Adrenal gland (tissue), 12 donors: Measurements from ENCODE around the gene TAL2. TPM values are rescaled to one million over a fixed set of nuclear protein-coding genes. Genes with fewer than 3 reads are reported as not detected.

Experiments
- DNase-seq, 7 donors: peaks; one replicate each; pipeline ENCODE4 v3.0.0-alpha.2; 2019 to 2020
- H3K27ac ChIP-seq, 5 donors: fragments of 200-600 bp; sonication (generic) in 4 of 5; 1 replicate in 3 of 5; 2 replicates in 2 of 5; pipeline versions ENCODE4 v1.5.1 to v1.8.0; 2016 to 2020; ENCODE audit warnings: mild to moderate bottlenecking in 1 of 5
- H3K27me3 ChIP-seq: fragments of 200-600 bp; 2 replicates; pipeline ENCODE4 v1.8.0; 2021
- H3K36me3 ChIP-seq, 2 donors: fragments of 200-600 bp; replicated peaks in 1 of 2; 1 replicate in 1 of 2; 2 replicates in 1 of 2; pipeline versions ENCODE4 v1.5.1 to v1.8.0; 2018 to 2022
- H3K4me1 ChIP-seq, 2 donors: fragments of 200-600 bp; replicated peaks in 1 of 2; 1 replicate in 1 of 2; 2 replicates in 1 of 2; pipeline versions ENCODE4 v1.5.1 to v1.8.0; 2018 to 2021
- H3K4me3 ChIP-seq, 4 donors: fragments of 200-600 bp; sonication (generic) in 3 of 4; one replicate each; pipeline ENCODE4 v1.5.1; 2016 to 2018
- H3K9me3 ChIP-seq, 3 donors: fragments of 200-600 bp; sonication (generic) in 1 of 3; replicated peaks in 1 of 3; 1 replicate in 2 of 3; 2 replicates in 1 of 3; pipeline versions ENCODE4 v1.5.1 to v1.8.0; 2016 to 2021
- CTCF ChIP-seq, 6 experiments: fragments of 450-650 bp in 4 of 6; fragments of 200-600 bp in 2 of 6; sonication (generic) in 1 of 6; IDR thresholded peaks; 1 replicate in 5 of 6; 2 replicates in 1 of 6; pipeline versions ENCODE4 v1.5.1 to v1.8.0; 2016 to 2021; ENCODE audit warnings: antibody characterized with exemption in 6 of 6, mild to moderate bottlenecking in 2 of 6, moderate library complexity in 1 of 6
- POLR2A ChIP-seq, 2 donors: fragments of 450-650 bp; IDR thresholded peaks; one replicate each; pipeline ENCODE4 v1.6.1; 2017; ENCODE audit warnings: antibody characterized with exemption in 2 of 2, mild to moderate bottlenecking in 2 of 2, moderate library complexity in 1 of 2
- WGBS, 4 donors: extraction: QIAGEN DNeasy Blood & Tissue Kit in 2 of 4; methylation state at CpG; one replicate each; pipeline versions ENCODE4 v1.1.5 to v1.1.7; 2013 to 2017; 5-methylcytosine and 5-hydroxymethylcytosine counted together
- intact Hi-C, 2 donors: fragments of 100-400 bp; cut with DNase I; formaldehyde crosslinking; loops; one replicate each; pipeline versions ENCODE4 v1.14.1 to v1.15.0; 2022 to 2023
- polyA plus RNA-seq, 3 donors: library from polyadenylated mRNA; stranded (reverse); fragments of 200-250 nt in 2 of 3; fragments of 350-450 nt in 1 of 3; fragmentation: Illumina TruSeq in 1 of 3; extraction: RNeasy Lipid Tissue Mini Kit (QIAGEN cat#74804) in 1 of 3; gene quantifications; one replicate each; pipeline ENCODE4 v1.2.3, GENCODE V29; 2013 to 2014
- total RNA-seq, 9 donors: library from RNA; depleted of rRNA in 4 of 9; stranded (reverse); fragments of >200 nt in 4 of 9; fragments of 120-200 nt in 1 of 9; fragmentation: NEBNext Ultra II Directional in 1 of 9; extraction: Animal tissue kit (Norgen Biotek cat#: 25700) in 1 of 9; gene quantifications; one replicate each; pipeline versions ENCODE4 v1.1.0 to v1.2.4, GENCODE V29; 2013 to 2023
- donor health status: healthy with polysubstance abuse.
- donor health status: Bipolar disorder and iron deficiency.
- donor health status: DM: yes; HTN: yes; CAD: no.
- donor health status: DM: no; HTN: no; CAD: no.
- donor health status: DM: no; HTN: no; CAD: no.
- donor health status: DM: yes; HTN: yes; CAD: no.

TAL2 gene
- total and polyA plus RNA-seq, 12 donors = 0.39 to 1.7 TPM; not detected in 10

GRCh38 chr9:105667867-105668266, 5.6 kb downstream of the TAL2 start:
- Histone ChIP-seq H3K36me3 (no peaks in the 10 kb centered on the region), H3K4me1 (no peaks in the 10 kb centered on the region), H3K4me3 (no peak overlapping the region), H3K9me3 (no peaks in the 10 kb centered on the region), H3K27me3 (no peaks in the 10 kb centered on the region), H3K27ac (no peak overlapping the region)
- TF ChIP-seq POLR2A (IDR thresholded peaks at IDR 0.05) = no peak
- no peak for TF ChIP-seq CTCF (IDR thresholded peaks at IDR 0.05)
- DNase-seq = no peak
- 43 to 70% (median 51%) methylated on average over 4 of the region's 4 CpGs for WGBS, 4 donors
- intact Hi-C loops = no loop called here

GRCh38 chr9:105670315-105670714, 8.1 kb downstream of the TAL2 start:
- Histone ChIP-seq H3K27me3 (no peaks in the 10 kb centered on the region), H3K4me3 (no peak overlapping the region), H3K27ac (no peak overlapping the region), H3K36me3 (no peaks in the 10 kb centered on the region), H3K9me3 (no peaks in the 10 kb centered on the region), H3K4me1 (no peaks in the 10 kb centered on the region)
- no peak for DNase-seq
- intact Hi-C loops = no loop called here
- 62 to 77% (median 69%) methylated on average over 3 of the region's 3 CpGs for WGBS, 4 donors
- TF ChIP-seq POLR2A (IDR thresholded peaks at IDR 0.05) (no peak), CTCF (IDR thresholded peaks at IDR 0.05) (no peak)

GRCh38 chr9:105670775-105671174, 8.5 kb downstream of the TAL2 start:
- Histone ChIP-seq H3K27ac (no peak overlapping the region), H3K4me1 (no peaks in the 10 kb centered on the region), H3K4me3 (no peak overlapping the region), H3K9me3 (no peaks in the 10 kb centered on the region), H3K36me3 (no peaks in the 10 kb centered on the region), H3K27me3 (no peaks in the 10 kb centered on the region)
- intact Hi-C loops = no loop called here
- TF ChIP-seq CTCF (IDR thresholded peaks at IDR 0.05) (no peak), POLR2A (IDR thresholded peaks at IDR 0.05) (no peak)
- DNase-seq = no peak
- WGBS, 4 donors = 77 to 88% (median 82%) methylated on average over 3 of the region's 3 CpGs

GRCh38 chr9:105672711-105673234, 10.5 kb downstream of the TAL2 start:
- TF ChIP-seq CTCF (IDR thresholded peaks at IDR 0.05) = no peak
- TF ChIP-seq POLR2A (IDR thresholded peaks at IDR 0.05) = no peak
- H3K4me3 ChIP-seq = no peak overlapping the region
- H3K4me1 ChIP-seq = no peaks in the 10 kb centered on the region
- no peak for DNase-seq
- no peak overlapping the region for H3K27ac ChIP-seq
- no peaks in the 10 kb centered on the region for H3K27me3 ChIP-seq
- no peaks in the 10 kb centered on the region for H3K9me3 ChIP-seq
- no peaks in the 10 kb centered on the region for H3K36me3 ChIP-seq
- 27 to 34% (median 29%) methylated on average over 3 of the region's 3 CpGs for WGBS, 4 donors
- intact Hi-C loops = no loop called here
